Keratinocyte (primary cell): ENCODE results near the gene MFNG. TPM values are rescaled to one million over a fixed set of nuclear protein-coding genes. Genes with fewer than 3 reads are reported as not detected.

ENCODE experiments used
- DNase-seq: peaks from one replicate; pipeline ENCODE4 v3.0.0-alpha.2; 2011; ENCODE audit warnings: low read depth, missing footprints, low spot score
- FAIRE-seq: peaks from 2 replicates; lab custom pipeline; 2011; peaks lifted over from hg19 to GRCh38; lab: Jason Lieb, UNC
- H2AFZ ChIP-seq: 2 replicates; pipeline ENCODE4 v1.6.0; 2012; ENCODE audit warnings: low read length, control low read depth, inconsistent platforms; ENCODE audit not compliant: control insufficient read depth
- H3K27ac ChIP-seq: 2 replicates; pipeline ENCODE4 v1.5.1; 2011; ENCODE audit warnings: low read length; ENCODE audit not compliant: control insufficient read depth, insufficient read depth
- H3K27me3 ChIP-seq: 3 replicates; pipeline ENCODE4 v1.6.0; 2011; ENCODE audit warnings: low read length; ENCODE audit not compliant: control insufficient read depth, insufficient read depth; ENCODE audit errors: extremely low read depth
- H3K36me3 ChIP-seq, 2 experiments: 2 replicates in 1 of 2; 3 replicates in 1 of 2; pipeline ENCODE4 v1.5.1; 2011; ENCODE audit warnings: low read length in 2 of 2, mild to moderate bottlenecking in 1 of 2; ENCODE audit not compliant: control insufficient read depth in 2 of 2, insufficient read depth in 2 of 2; ENCODE audit errors: extremely low read depth in 1 of 2
- H3K4me1 ChIP-seq: 3 replicates; pipeline ENCODE4 v1.5.1; 2011; ENCODE audit warnings: low read length; ENCODE audit not compliant: control insufficient read depth, insufficient read depth; ENCODE audit errors: extremely low read depth
- H3K4me2 ChIP-seq: 3 replicates; pipeline ENCODE4 v1.6.0; 2011; ENCODE audit warnings: low read depth, low read length; ENCODE audit not compliant: control insufficient read depth, insufficient read depth; ENCODE audit errors: extremely low read depth
- H3K4me3 ChIP-seq, 3 experiments: fragments of 200-600 bp in 1 of 3; sonication (generic) in 1 of 3; 2 replicates in 2 of 3; 3 replicates in 1 of 3; pipeline ENCODE4 v1.5.1; 2011 to 2016; ENCODE audit warnings: low read length in 3 of 3, mild to moderate bottlenecking in 3 of 3, control low read depth in 2 of 3, inconsistent platforms in 1 of 3, low read depth in 1 of 3, mixed read lengths in 1 of 3, mixed run types in 1 of 3, moderate library complexity in 1 of 3; ENCODE audit not compliant: control insufficient read depth in 2 of 3, insufficient read depth in 2 of 3; ENCODE audit errors: extremely low read depth in 1 of 3
- H3K79me2 ChIP-seq: 2 replicates; pipeline ENCODE4 v1.6.0; 2012; ENCODE audit warnings: low read length; ENCODE audit not compliant: control insufficient read depth, insufficient read depth
- H3K9ac ChIP-seq: 3 replicates; pipeline ENCODE4 v1.6.0; 2011; ENCODE audit warnings: low read length; ENCODE audit not compliant: control insufficient read depth, insufficient read depth; ENCODE audit errors: extremely low read depth
- H3K9me1 ChIP-seq: 3 replicates; pipeline ENCODE4 v1.6.0; 2011; ENCODE audit warnings: low read length; ENCODE audit not compliant: control insufficient read depth, insufficient read depth; ENCODE audit errors: extremely low read depth
- H3K9me3 ChIP-seq: 2 replicates; pipeline ENCODE4 v1.5.1; 2012; ENCODE audit warnings: low read depth, low read length; ENCODE audit not compliant: control insufficient read depth
- H4K20me1 ChIP-seq: 3 replicates; pipeline ENCODE4 v1.6.0; 2011; ENCODE audit warnings: low read length; ENCODE audit not compliant: control insufficient read depth, insufficient read depth; ENCODE audit errors: extremely low read depth
- CTCF ChIP-seq, 3 experiments: IDR thresholded peaks in 1 of 3; conservative IDR thresholded peaks in 1 of 3; optimal IDR thresholded peaks in 1 of 3; 2 replicates in 2 of 3; 3 replicates in 1 of 3; pipeline versions ENCODE3 to v1.5.1; 2011; ENCODE audit warnings: low read length in 3 of 3, mild to moderate bottlenecking in 3 of 3, moderate library complexity in 2 of 3, control low read depth in 1 of 3, inconsistent platforms in 1 of 3; ENCODE audit not compliant: insufficient read depth in 2 of 3; ENCODE audit errors: extremely low read depth in 1 of 3
- EZH2 ChIP-seq: IDR thresholded peaks from one replicate; pipeline ENCODE4 v1.6.1; 2012; ENCODE audit warnings: inconsistent platforms, mild to moderate bottlenecking, low read length, moderate library complexity
- dilution Hi-C: fragments of 300-500 bp; cut with MboI; formaldehyde crosslinking; loops from one replicate; pipeline ENCODE4 v1.7.0; 2020; ENCODE audit warnings: low sequenced_read_pairs; ENCODE audit not compliant: extremely low pct_ligation_motif_present
- polyA plus RNA-seq, 5 experiments: library from polyadenylated mRNA; depleted of rRNA in 3 of 5; stranded (reverse) in 3 of 5; stranded (forward) in 1 of 5; unstranded in 1 of 5; fragments of >200 nt; gene quantifications; 1 replicate in 1 of 5; 2 replicates in 3 of 5; 3 replicates in 1 of 5; pipeline versions ENCODE4 v1.2.1 to v1.2.3, GENCODE V29; 2011 to 2012; ENCODE audit warnings: missing spikeins in 2 of 5, low read depth in 1 of 5, low replicate concordance in 1 of 5

The MFNG gene
- polyA plus RNA-seq, 1 donor (not counting 4 experiments of a cell fraction or from before 2014, with no cell fraction given): 5.9 TPM

GRCh38 chr22:37483050-37483449, 3.1 kb downstream of the MFNG start:
- H3K4me2 ChIP-seq: no peak overlapping the region
- peaks cover 7 to 32% of the 10 kb centered on the region in 2 experiments for H3K36me3 ChIP-seq
- no peak overlapping the region for H3K4me3 ChIP-seq
- no peak for TF ChIP-seq EZH2
- TF ChIP-seq CTCF (optimal IDR thresholded peaks at IDR 0.05 in 1 of 3, IDR thresholded peaks at IDR 0.05 in 1 of 3, conservative IDR thresholded peaks at IDR 0.05 in 1 of 3; ENCODE audit: extremely low read depth in 1 of 3, insufficient read depth in 2 of 3, low read length in 3 of 3): no peak
- H3K9ac ChIP-seq: no peak overlapping the region
- dilution Hi-C loops: no loop called here
- H3K4me1 ChIP-seq: peaks cover 5% of the 10 kb centered on the region
- H3K9me3 ChIP-seq: no peaks in the 10 kb centered on the region
- no peak overlapping the region for H2AFZ ChIP-seq
- no peaks in the 10 kb centered on the region for H3K79me2 ChIP-seq
- H3K27me3 ChIP-seq: no peaks in the 10 kb centered on the region
- H4K20me1 ChIP-seq: peaks cover 15% of the 10 kb centered on the region
- no peak overlapping the region for H3K27ac ChIP-seq
- DNase-seq: no peak
- FAIRE-seq: no peak
- no peaks in the 10 kb centered on the region for H3K9me1 ChIP-seq

GRCh38 chr22:37482244-37482643, 3.9 kb downstream of the MFNG start:
- Histone ChIP-seq H3K9ac (no peak overlapping the region), H3K9me3 (no peaks in the 10 kb centered on the region), H3K4me3 (no peak overlapping the region), H3K27me3 (no peaks in the 10 kb centered on the region), H3K36me3 (peaks cover 10 to 39% of the 10 kb centered on the region in 2 experiments), H3K4me1 (peaks cover 5% of the 10 kb centered on the region), H2AFZ (no peak overlapping the region), H3K79me2 (no peaks in the 10 kb centered on the region), H3K9me1 (no peaks in the 10 kb centered on the region), H3K27ac (no peak overlapping the region), H4K20me1 (peaks cover 13% of the 10 kb centered on the region), H3K4me2 (no peak overlapping the region)
- dilution Hi-C loops: no loop called here
- FAIRE-seq (no peak), DNase-seq (no peak)
- no peak for TF ChIP-seq EZH2
- no peak for TF ChIP-seq CTCF (optimal IDR thresholded peaks at IDR 0.05 in 1 of 3, IDR thresholded peaks at IDR 0.05 in 1 of 3, conservative IDR thresholded peaks at IDR 0.05 in 1 of 3; ENCODE audit: extremely low read depth in 1 of 3, insufficient read depth in 2 of 3, low read length in 3 of 3)
